NCI-H510A (cell line): ENCODE results near the gene MDC1.
"Not testable (repeated sequence)": the region's sequence is repeated elsewhere in the genome, so short reads cannot be mapped to it uniquely, and the experiment has no call there.

Experiments
- DNase-seq: peaks from one replicate; lab custom pipeline; 2025; lab: John Stamatoyannopoulos, UW

The MDC1 gene

GRCh38 chr6:30679765-30680535, 37.1 kb downstream of the MDC1 start:
- DNase-seq: no peak

DNA sequence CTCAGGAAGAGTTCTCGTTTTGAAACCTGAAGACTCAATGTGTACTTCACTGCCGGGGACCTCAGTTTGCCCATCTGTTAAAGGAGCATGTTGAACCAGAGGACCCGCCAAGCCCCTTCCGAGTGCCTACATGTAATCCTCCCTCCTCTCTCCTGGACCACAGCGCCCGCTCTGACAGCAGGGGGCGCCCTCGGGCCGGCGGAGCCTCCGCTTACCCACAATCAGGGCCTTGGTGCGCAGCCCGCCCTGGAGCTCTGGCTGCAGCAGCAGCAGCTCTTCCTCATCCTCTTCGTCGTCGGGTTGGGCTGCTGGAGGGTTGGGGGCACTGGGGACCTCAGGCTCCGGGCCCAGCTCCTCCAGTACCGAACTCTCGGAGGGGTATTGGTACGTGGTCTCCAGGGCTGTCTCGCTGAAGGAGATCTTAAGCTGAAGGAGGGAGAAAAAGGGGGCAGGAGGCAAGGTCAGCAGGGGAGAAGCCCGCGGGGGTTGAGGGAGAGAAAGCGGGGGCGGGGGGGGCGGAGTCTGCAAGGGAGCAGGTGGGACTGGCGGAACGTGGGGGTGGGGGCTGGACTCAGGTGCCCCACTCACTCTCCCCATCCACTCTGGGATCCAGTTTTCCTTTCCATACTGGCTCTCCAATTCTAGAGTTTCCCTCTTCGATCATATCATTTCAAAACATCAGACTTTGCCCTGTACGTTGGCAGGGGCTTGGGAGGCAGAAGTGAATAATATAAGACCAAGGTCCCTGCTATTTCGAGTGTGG, 37.9 kb downstream of the MDC1 start:
- DNase-seq: peak; percentile 41

DNA sequence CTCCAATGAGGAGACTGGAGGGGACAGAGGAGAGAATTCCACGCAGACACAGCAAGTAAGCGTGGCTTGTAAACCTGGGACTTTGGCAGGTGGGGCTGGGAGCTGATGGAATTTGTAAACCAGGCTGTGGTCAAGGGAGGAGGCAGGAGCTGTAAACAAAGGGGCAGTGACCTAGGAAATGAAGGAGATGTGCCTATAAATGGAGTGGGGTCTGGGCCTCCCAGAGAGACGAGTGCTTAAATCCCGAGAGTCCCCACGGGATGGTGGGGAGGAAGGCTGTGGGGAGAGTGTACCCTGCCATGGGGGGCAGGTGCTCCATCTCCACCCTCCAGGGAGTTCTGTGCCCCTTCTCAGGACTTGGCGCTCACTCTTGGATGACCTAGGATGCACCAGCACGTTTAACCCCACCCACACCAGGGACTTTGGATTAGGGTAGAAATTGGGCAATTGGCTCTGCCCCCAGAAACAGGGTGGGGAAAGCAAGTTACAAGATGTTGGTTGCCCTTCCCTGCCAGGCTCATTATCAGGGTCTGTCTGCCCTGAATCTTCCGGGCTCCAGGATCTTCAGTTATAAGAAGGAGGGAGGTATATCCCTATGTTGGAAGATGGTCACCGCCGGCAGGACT, 40.3 kb downstream of the MDC1 start:
- DNase-seq: no peak

DNA sequence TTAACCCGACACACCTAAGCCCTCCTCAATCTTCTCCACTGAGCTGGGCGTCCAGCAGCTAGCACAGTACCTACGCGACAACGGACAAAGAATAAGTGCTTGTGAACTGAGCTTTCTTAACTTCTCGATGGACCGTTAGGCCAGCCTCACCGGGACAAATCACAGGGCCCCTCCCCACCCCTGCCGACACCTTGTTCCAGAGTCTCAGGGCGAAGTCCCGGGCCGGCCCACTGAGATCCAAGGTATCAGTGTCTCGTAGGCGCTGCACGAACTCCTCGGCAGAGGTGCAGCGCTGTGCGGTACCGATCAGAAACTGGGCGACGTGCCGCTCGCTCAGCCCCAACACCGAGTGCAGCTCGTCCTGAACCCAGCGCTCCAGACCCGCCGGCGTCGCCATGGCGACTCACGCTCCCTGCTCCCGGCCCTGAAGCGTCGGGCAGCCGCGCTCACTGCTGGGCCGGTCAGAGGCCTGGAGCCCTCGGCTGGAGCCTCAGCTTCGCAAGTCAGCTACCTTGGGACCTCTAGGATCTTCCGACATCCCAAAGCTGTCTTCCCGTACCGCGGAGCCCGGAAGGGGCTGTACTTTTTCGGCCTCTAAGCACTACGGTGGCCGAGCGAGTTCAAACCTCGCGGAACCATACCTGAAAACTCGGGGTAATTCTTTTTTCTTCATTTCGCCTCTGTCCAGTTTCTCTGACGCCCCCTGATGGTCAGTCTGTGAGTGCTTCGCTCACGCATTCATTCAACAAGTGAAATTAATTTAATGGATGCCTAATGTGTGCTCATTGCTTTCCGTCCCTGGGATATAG, 44.4 kb downstream of the MDC1 start, which contains the start of gene DHX16:
Gene DHX16, minus strand, starts transcription at position 562 of the 809 bp plus-strand sequence. Its CDS starts 165 bp downstream, at position 397.
- DNase-seq: peak; percentile 90

- no peak for DNase-seq
Measured at GRCh38 chr6:30670760-30671527, 46.1 kb downstream of the MDC1 start.

GRCh38 chr6:30666300-30666699, 50.8 kb downstream of the MDC1 start:
- not testable (repeated sequence) for DNase-seq

GRCh38 chr6:30664994-30665767, 51.9 kb downstream of the MDC1 start:
- no peak for DNase-seq

GRCh38 chr6:30657922-30658321, 59.2 kb downstream of the MDC1 start:
- not testable (repeated sequence) for DNase-seq

DNA sequence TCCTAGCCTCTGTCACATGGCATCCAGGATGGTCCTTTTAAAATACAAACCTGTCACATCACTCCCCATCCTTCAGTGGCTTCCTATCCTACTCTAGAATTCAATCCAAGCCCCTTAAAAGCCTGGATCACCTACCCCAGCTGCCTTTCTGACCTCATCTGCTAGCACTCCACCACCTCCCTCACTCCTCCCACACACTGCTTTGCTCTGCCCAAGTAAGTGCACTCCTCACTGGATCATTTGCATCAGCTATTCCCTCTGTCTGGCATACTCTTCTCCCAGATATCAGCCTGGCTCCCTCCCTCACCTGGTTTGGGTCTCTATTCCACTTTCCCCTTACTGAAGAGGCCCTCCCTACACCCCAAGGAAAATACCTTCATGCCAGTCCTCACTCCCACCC, 59.6 kb downstream of the MDC1 start:
- no peak for DNase-seq

GRCh38 chr6:30656513-30656912, 60.6 kb downstream of the MDC1 start:
- no peak for DNase-seq

- DNase-seq: no peak
Measured at GRCh38 chr6:30655743-30656094, 61.4 kb downstream of the MDC1 start.

- DNase-seq: no peak
Measured at GRCh38 chr6:30654798-30655742, 62.0 kb downstream of the MDC1 start.

DNA sequence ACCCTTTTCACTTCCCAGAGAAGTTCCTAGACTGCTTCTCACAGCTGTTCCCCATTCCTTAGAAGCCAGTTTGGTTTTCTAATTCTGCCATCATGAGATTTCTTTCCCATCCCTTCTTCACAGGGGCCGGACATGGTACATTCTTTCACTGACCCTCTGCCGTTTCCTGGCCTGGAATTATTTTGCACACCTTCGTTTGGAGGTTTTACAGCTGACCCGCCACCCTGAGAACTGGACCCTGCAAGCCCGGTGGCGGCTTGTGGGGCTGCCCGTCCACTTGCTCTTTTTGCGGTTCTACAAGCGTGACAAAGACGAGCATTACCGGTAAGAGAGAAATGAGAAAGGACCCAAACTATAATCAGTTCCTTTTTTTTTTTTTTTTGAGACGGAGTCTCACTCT, 65.9 kb downstream of the MDC1 start:
- DNase-seq: no peak
